ENCODE results near the gene SLC8A1. TPM values are rescaled to one million over a fixed set of nuclear protein-coding genes. Genes with fewer than 3 reads are reported as not detected.

The SLC8A1 gene
- total RNA-seq, 2 experiments from 2014 or later: 0.22 to 0.31 TPM

- Mint-ChIP-seq H3K4me3 (no peak overlapping the region), H3K27me3 (peaks cover 52% of the 10 kb centered on the region), H3K27ac (no peak overlapping the region), H3K36me3 (no peaks in the 10 kb centered on the region), H3K9me3 (no peaks in the 10 kb centered on the region), H3K4me1 (peaks cover 11% of the 10 kb centered on the region)
- no peak for DNase-seq
Measured at GRCh38 chr2:40448476-40449079, 3.3 kb downstream of the SLC8A1 start.

GRCh38 chr2:40445467-40445866 lies 6.4 kb downstream of the SLC8A1 start:
- Mint-ChIP-seq H3K9me3 (no peaks in the 10 kb centered on the region), H3K27me3 (peaks cover 30% of the 10 kb centered on the region), H3K27ac (no peak overlapping the region), H3K36me3 (no peaks in the 10 kb centered on the region), H3K4me1 (peaks cover 6% of the 10 kb centered on the region), H3K4me3 (no peak overlapping the region)
- no peak for DNase-seq

- Mint-ChIP-seq H3K27me3 (peaks cover 9% of the 10 kb centered on the region), H3K4me1 (no peaks in the 10 kb centered on the region), H3K9me3 (no peaks in the 10 kb centered on the region)
Measured at GRCh38 chr2:40440835-40441234, 11.1 kb downstream of the SLC8A1 start.

GRCh38 chr2:40439473-40439872 lies 12.4 kb downstream of the SLC8A1 start:
- H3K27ac Mint-ChIP-seq: no peak overlapping the region
- no peaks in the 10 kb centered on the region for H3K9me3 Mint-ChIP-seq
- no peak for DNase-seq
- no peaks in the 10 kb centered on the region for H3K36me3 Mint-ChIP-seq
- H3K27me3 Mint-ChIP-seq: peaks cover 9% of the 10 kb centered on the region
- no peak overlapping the region for H3K4me3 Mint-ChIP-seq
- H3K4me1 Mint-ChIP-seq: no peaks in the 10 kb centered on the region

More at GRCh38 chr2:40440835-40441234, 11.1 kb downstream of the SLC8A1 start:
- H3K27ac Mint-ChIP-seq: no peak overlapping the region
- no peaks in the 10 kb centered on the region for H3K36me3 Mint-ChIP-seq
- no peak overlapping the region for H3K4me3 Mint-ChIP-seq
- no peak for DNase-seq

- Mint-ChIP-seq H3K27me3 (peaks cover 9% of the 10 kb centered on the region), H3K4me3 (no peak overlapping the region), H3K4me1 (no peaks in the 10 kb centered on the region), H3K36me3 (no peaks in the 10 kb centered on the region), H3K9me3 (no peaks in the 10 kb centered on the region), H3K27ac (no peak overlapping the region)
- no peak for DNase-seq
Measured at GRCh38 chr2:40436093-40436475, 15.8 kb downstream of the SLC8A1 start.

- H3K27ac Mint-ChIP-seq: no peak overlapping the region
- H3K4me1 Mint-ChIP-seq: no peaks in the 10 kb centered on the region
- H3K4me3 Mint-ChIP-seq: no peak overlapping the region
- DNase-seq: no peak
- no peaks in the 10 kb centered on the region for H3K9me3 Mint-ChIP-seq
- no peaks in the 10 kb centered on the region for H3K36me3 Mint-ChIP-seq
- H3K27me3 Mint-ChIP-seq: peaks cover 6% of the 10 kb centered on the region
Measured at GRCh38 chr2:40435426-40436092, 16.3 kb downstream of the SLC8A1 start.

GRCh38 chr2:40434731-40435271 lies 17.1 kb downstream of the SLC8A1 start:
- DNase-seq: no peak
- H3K27me3 Mint-ChIP-seq: peaks cover 4% of the 10 kb centered on the region
- H3K4me3 Mint-ChIP-seq: no peak overlapping the region
- H3K4me1 Mint-ChIP-seq: no peaks in the 10 kb centered on the region
- H3K27ac Mint-ChIP-seq: no peak overlapping the region
- no peaks in the 10 kb centered on the region for H3K9me3 Mint-ChIP-seq
- H3K36me3 Mint-ChIP-seq: no peaks in the 10 kb centered on the region

GRCh38 chr2:40433736-40434135 lies 18.2 kb downstream of the SLC8A1 start:
- no peaks in the 10 kb centered on the region for H3K9me3 Mint-ChIP-seq
- H3K27ac Mint-ChIP-seq: no peak overlapping the region
- H3K27me3 Mint-ChIP-seq: peaks cover 3% of the 10 kb centered on the region
- DNase-seq: no peak
- H3K36me3 Mint-ChIP-seq: no peaks in the 10 kb centered on the region
- H3K4me3 Mint-ChIP-seq: no peak overlapping the region
- no peaks in the 10 kb centered on the region for H3K4me1 Mint-ChIP-seq

GRCh38 chr2:40432921-40433483 lies 18.9 kb downstream of the SLC8A1 start:
- Mint-ChIP-seq H3K4me3 (no peak overlapping the region), H3K9me3 (no peaks in the 10 kb centered on the region), H3K27me3 (no peaks in the 10 kb centered on the region), H3K36me3 (no peaks in the 10 kb centered on the region), H3K4me1 (no peaks in the 10 kb centered on the region), H3K27ac (no peak overlapping the region)
- no peak for DNase-seq

- Mint-ChIP-seq H3K27me3 (no peaks in the 10 kb centered on the region), H3K4me3 (no peak overlapping the region), H3K9me3 (no peaks in the 10 kb centered on the region), H3K27ac (no peak overlapping the region), H3K36me3 (no peaks in the 10 kb centered on the region), H3K4me1 (no peaks in the 10 kb centered on the region)
- DNase-seq: no peak
Measured at GRCh38 chr2:40431600-40431955, 20.3 kb downstream of the SLC8A1 start.

- no peaks in the 10 kb centered on the region for H3K36me3 Mint-ChIP-seq
- no peaks in the 10 kb centered on the region for H3K27me3 Mint-ChIP-seq
Measured at GRCh38 chr2:40430776-40431599, 20.9 kb downstream of the SLC8A1 start.

GRCh38 chr2:40428439-40428838 lies 23.5 kb downstream of the SLC8A1 start:
- no peaks in the 10 kb centered on the region for H3K36me3 Mint-ChIP-seq
- no peak for DNase-seq
- no peaks in the 10 kb centered on the region for H3K9me3 Mint-ChIP-seq
- no peak overlapping the region for H3K4me3 Mint-ChIP-seq
- no peaks in the 10 kb centered on the region for H3K4me1 Mint-ChIP-seq
- H3K27me3 Mint-ChIP-seq: no peaks in the 10 kb centered on the region
- no peak overlapping the region for H3K27ac Mint-ChIP-seq

More at GRCh38 chr2:40430776-40431599, 20.9 kb downstream of the SLC8A1 start:
- no peak for DNase-seq
- Mint-ChIP-seq H3K4me3 (no peak overlapping the region), H3K9me3 (no peaks in the 10 kb centered on the region), H3K4me1 (no peaks in the 10 kb centered on the region), H3K27ac (no peak overlapping the region)

- Mint-ChIP-seq H3K27ac (no peak overlapping the region), H3K27me3 (no peaks in the 10 kb centered on the region), H3K9me3 (no peaks in the 10 kb centered on the region), H3K4me1 (no peaks in the 10 kb centered on the region), H3K36me3 (no peaks in the 10 kb centered on the region), H3K4me3 (no peak overlapping the region)
- no peak for DNase-seq
Measured at GRCh38 chr2:40421631-40422297, 30.1 kb downstream of the SLC8A1 start.

- Mint-ChIP-seq H3K9me3 (no peaks in the 10 kb centered on the region), H3K4me3 (no peak overlapping the region), H3K27me3 (no peaks in the 10 kb centered on the region), H3K4me1 (no peaks in the 10 kb centered on the region), H3K36me3 (no peaks in the 10 kb centered on the region), H3K27ac (no peak overlapping the region)
- no peak for DNase-seq
Measured at GRCh38 chr2:40420478-40420877, 31.4 kb downstream of the SLC8A1 start.

- no peaks in the 10 kb centered on the region for H3K27me3 Mint-ChIP-seq
- no peak overlapping the region for H3K4me3 Mint-ChIP-seq
- no peaks in the 10 kb centered on the region for H3K36me3 Mint-ChIP-seq
- H3K27ac Mint-ChIP-seq: no peak overlapping the region
- no peaks in the 10 kb centered on the region for H3K9me3 Mint-ChIP-seq
- H3K4me1 Mint-ChIP-seq: no peaks in the 10 kb centered on the region
- DNase-seq: no peak
Measured at GRCh38 chr2:40419364-40419762, 32.5 kb downstream of the SLC8A1 start.

Data from activated naive CD8-positive, alpha-beta T cell treated with anti-CD3 and anti-CD28 coated beads for 36 hours (primary cell).